ENCODE results near the gene DSCAML1.

The DSCAML1 gene

GRCh38 chr11:117519170-117519569 lies 277.8 kb downstream of the DSCAML1 start:
- no peak for DNase-seq (ENCODE audit: low spot score)

GRCh38 chr11:117518455-117518854 lies 278.6 kb downstream of the DSCAML1 start:
- DNase-seq (ENCODE audit: low spot score) = no peak

- no peak for DNase-seq (ENCODE audit: low spot score)
Measured at GRCh38 chr11:117517097-117517496, 279.9 kb downstream of the DSCAML1 start.

- no peak for DNase-seq (ENCODE audit: low spot score)
Measured at GRCh38 chr11:117515892-117516787, 280.9 kb downstream of the DSCAML1 start.

GRCh38 chr11:117514256-117514655 lies 282.8 kb downstream of the DSCAML1 start:
- no peak for DNase-seq (ENCODE audit: low spot score)

GRCh38 chr11:117513666-117514065 lies 283.4 kb downstream of the DSCAML1 start:
- no peak for DNase-seq (ENCODE audit: low spot score)

GRCh38 chr11:117511931-117512539 lies 285.0 kb downstream of the DSCAML1 start:
- no peak for DNase-seq (ENCODE audit: low spot score)

- no peak for DNase-seq (ENCODE audit: low spot score)
Measured at GRCh38 chr11:117511483-117511930, 285.5 kb downstream of the DSCAML1 start.

- no peak for DNase-seq (ENCODE audit: low spot score)
Measured at GRCh38 chr11:117510646-117511045, 286.4 kb downstream of the DSCAML1 start.

- no peak for DNase-seq (ENCODE audit: low spot score)
Measured at GRCh38 chr11:117509543-117509942, 287.5 kb downstream of the DSCAML1 start.

GRCh38 chr11:117506971-117507370 lies 290.0 kb downstream of the DSCAML1 start:
- no peak for DNase-seq (ENCODE audit: low spot score)

- no peak for DNase-seq (ENCODE audit: low spot score)
Measured at GRCh38 chr11:117505285-117505970, 291.6 kb downstream of the DSCAML1 start.

GRCh38 chr11:117502779-117503100 lies 294.3 kb downstream of the DSCAML1 start:
- no peak for DNase-seq (ENCODE audit: low spot score)

- DNase-seq (ENCODE audit: low spot score) = no peak
Measured at GRCh38 chr11:117502015-117502778, 294.8 kb downstream of the DSCAML1 start.

- DNase-seq (ENCODE audit: low spot score) = no peak
Measured at GRCh38 chr11:117501237-117501898, 295.6 kb downstream of the DSCAML1 start.

GRCh38 chr11:117498791-117499190 lies 298.2 kb downstream of the DSCAML1 start:
- no peak for DNase-seq (ENCODE audit: low spot score)

GRCh38 chr11:117497206-117497951 lies 299.6 kb downstream of the DSCAML1 start:
- no peak for DNase-seq (ENCODE audit: low spot score)

GRCh38 chr11:117495357-117495756 lies 301.7 kb downstream of the DSCAML1 start:
- no peak for DNase-seq (ENCODE audit: low spot score)

GRCh38 chr11:117492578-117493251 lies 304.3 kb downstream of the DSCAML1 start:
- DNase-seq (ENCODE audit: low spot score) = no peak

GRCh38 chr11:117490911-117491310 lies 306.1 kb downstream of the DSCAML1 start:
- DNase-seq (ENCODE audit: low spot score) = no peak
